RWPE1 (cell line): Measurements from ENCODE around the gene HGFAC.

Experiments used
- CTCF ChIA-PET: fragments of 350-600 bp; sonication (Branson Sonifier 250); formaldehyde crosslinking; extraction: SDS; loops from one replicate; lab custom pipeline; 2021; lab: Yijun Ruan, JAX
- POLR2A ChIA-PET: fragments of 400-600 bp; formaldehyde crosslinking; extraction: SDS; loops from one replicate; lab custom pipeline; 2020; ENCODE audit warnings: antibody characterized with exemption; ENCODE audit not compliant: low non-redundant PET; lab: Yijun Ruan, JAX
- DNase-seq: peaks from one replicate; pipeline ENCODE4 v3.0.0; 2012; ENCODE audit warnings: low spot score
- H3K27ac ChIP-seq: fragments of 450-650 bp; 2 replicates; pipeline ENCODE4 v1.5.1; 2017
- TF ChIP-seq, protein P1 (sequence below): fragments of 450-650 bp; conservative IDR thresholded peaks from 2 replicates; pipeline ENCODE4 v1.5.1; 2017; ENCODE audit warnings: low read depth, mild to moderate bottlenecking

The HGFAC gene

DNA sequence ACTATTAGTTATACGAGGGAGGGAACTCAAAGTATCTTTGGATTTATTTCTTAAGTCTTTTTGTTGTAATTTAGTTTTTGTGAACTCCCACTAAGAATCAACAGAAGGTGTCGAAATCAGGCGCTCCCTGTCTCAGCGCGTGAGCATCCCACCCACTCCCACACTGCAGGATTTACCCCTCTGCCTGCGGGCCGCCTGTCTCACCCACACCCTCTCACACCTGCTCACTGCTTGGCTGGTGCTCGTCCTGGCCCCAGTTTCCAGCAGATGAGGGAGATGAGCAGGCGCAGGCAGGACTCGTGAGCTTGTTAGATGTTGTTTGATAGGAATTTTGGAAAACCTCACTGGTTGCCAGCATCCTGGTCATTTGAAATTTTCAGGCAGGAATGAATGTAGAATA is 20.8 kb upstream of the HGFAC start:
- CTCF ChIA-PET: no interaction called here
- DNase-seq: no peak
- H3K27ac ChIP-seq: peak overlapping the region; percentile 35
- TF ChIP-seq, protein P1, sequence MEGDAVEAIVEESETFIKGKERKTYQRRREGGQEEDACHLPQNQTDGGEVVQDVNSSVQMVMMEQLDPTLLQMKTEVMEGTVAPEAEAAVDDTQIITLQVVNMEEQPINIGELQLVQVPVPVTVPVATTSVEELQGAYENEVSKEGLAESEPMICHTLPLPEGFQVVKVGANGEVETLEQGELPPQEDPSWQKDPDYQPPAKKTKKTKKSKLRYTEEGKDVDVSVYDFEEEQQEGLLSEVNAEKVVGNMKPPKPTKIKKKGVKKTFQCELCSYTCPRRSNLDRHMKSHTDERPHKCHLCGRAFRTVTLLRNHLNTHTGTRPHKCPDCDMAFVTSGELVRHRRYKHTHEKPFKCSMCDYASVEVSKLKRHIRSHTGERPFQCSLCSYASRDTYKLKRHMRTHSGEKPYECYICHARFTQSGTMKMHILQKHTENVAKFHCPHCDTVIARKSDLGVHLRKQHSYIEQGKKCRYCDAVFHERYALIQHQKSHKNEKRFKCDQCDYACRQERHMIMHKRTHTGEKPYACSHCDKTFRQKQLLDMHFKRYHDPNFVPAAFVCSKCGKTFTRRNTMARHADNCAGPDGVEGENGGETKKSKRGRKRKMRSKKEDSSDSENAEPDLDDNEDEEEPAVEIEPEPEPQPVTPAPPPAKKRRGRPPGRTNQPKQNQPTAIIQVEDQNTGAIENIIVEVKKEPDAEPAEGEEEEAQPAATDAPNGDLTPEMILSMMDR: no peak
- POLR2A ChIA-PET: no interaction called here

DNA sequence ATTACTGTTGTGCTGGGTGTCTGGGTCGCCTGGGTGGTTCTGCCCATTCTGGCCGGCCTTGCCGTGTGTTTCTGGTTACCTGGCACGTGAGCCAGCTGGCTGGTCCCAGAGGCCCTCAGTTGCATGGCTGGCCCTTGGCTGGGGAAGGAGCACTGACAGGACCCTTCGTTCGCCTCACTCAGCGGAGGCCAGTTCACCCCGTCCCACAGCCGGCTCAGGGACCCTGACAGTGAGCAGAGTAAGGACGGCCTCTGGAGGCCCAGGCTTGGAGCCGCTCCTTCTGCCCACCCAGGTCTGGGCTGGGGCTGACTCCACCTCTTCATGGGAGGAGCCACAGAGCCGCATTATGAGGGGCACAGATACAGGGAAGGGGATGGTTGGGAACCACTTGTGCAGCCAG is 20.3 kb upstream of the HGFAC start:
- ChIA-PET POLR2A (no interaction called here), CTCF (no interaction called here)
- H3K27ac ChIP-seq: peak overlapping the region; percentile 35
- TF ChIP-seq, protein P1: no peak
- DNase-seq: no peak

DNA sequence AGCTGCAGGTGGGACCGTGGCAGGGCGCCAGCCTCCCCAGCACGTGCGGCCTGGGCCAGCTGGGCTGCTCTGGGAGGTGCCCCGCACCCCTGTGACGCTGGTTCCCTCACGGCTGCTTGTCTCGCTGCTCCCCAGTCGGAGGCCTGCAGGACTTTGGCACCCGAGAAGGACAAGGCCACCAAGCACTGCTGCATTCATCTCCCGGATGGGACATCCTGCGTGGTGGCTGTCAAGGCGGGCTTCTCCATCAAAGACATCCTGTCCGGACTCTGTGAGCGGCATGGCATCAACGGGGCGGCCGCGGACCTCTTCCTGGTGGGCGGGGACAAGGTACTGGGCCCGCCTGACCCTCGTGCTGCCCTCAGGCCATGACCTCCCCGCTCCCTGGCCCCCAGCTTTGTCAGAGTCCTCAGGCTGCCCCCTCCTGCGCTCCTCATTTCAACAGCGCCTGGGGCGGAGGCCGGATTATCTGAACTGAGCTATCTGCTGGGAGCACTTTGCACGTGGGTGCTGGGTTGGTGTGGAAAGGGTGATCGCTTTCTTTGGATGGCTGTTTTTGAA is 19.4 kb upstream of the HGFAC start:
- no peak overlapping the region; the same call in 1 of the 2 replicates for H3K27ac ChIP-seq
- TF ChIP-seq, protein P1: no peak
- CTCF ChIA-PET: no interaction called here
- POLR2A ChIA-PET: no interaction called here
- no peak for DNase-seq

DNA sequence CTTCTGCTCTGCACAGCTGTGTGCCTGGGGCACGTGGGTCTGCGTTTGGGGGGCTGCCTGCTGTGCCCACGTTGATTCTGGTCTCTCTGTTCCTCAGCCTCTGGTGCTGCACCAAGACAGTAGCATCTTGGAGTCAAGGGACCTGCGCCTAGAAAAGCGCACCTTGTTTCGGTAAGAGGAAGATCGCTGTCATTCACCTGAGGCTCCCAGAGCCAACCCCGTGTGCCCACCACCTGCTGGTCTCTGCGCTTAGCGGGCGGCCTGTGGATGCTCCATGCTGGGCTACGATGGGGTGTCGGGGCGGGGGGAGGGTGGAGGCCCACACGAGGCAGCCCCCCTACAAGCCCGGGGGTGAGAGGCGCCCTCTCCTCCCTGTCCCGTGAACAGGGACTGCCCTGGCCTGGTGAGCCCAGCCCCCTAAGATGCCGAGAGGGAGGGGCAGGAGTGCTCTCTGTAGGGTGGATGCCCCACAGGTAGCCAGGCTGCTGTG is 18.9 kb upstream of the HGFAC start:
- TF ChIP-seq, protein P1: no peak
- CTCF ChIA-PET: no interaction called here
- POLR2A ChIA-PET: no interaction called here
- DNase-seq: no peak
- H3K27ac ChIP-seq: no peak overlapping the region

DNA sequence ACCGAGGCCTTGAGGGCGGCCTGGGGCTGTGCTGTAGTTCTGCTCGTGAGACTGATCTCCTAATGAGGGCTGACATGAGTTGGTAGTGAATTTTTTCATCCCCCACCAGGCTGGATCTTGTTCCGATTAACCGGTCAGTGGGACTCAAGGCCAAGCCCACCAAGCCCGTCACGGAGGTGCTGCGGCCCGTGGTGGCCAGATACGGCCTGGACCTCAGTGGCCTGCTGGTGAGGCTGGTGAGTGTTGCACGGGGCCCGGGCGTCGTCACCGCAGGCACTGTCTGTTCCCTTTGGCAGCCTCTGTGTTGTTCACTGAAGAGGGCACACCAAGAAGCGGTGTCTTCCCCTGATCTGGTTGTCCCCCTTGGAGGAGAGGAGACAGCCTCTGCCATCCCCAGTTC is 18.4 kb upstream of the HGFAC start:
- CTCF ChIA-PET: no interaction called here
- POLR2A ChIA-PET: no interaction called here
- TF ChIP-seq, protein P1: no peak
- no peak for DNase-seq
- H3K27ac ChIP-seq: no peak overlapping the region

DNA sequence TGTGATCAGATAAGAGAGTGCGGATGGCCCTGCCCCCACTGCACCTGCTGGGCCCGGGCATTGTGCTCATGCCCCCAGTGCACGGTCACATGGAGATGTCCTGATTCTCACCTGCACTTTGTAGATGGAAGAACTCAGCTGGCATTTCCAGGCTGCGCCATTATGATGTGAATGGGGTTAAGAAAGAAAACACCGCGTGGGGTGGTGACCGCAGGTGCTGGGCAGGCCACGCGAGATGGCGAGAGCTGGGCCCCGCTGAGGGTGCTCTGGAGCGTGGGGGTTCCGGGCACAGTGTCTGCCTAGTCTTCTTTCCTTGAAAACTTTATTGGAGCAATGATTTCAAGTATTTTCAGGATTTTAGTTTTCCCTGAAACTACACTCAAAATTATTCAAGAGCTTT is 17.8 kb upstream of the HGFAC start:
- ChIA-PET CTCF (no interaction called here), POLR2A (no interaction called here)
- no peak for DNase-seq
- H3K27ac ChIP-seq: no peak overlapping the region
- TF ChIP-seq, protein P1: no peak
